Measurements from ENCODE around the gene THSD4. TPM values are rescaled to one million over a fixed set of nuclear protein-coding genes. Genes with fewer than 3 reads are reported as not detected.

Gene THSD4
- total RNA-seq, 6 donors from 2014 or later, result 16.8 to 39.7 (median 21.7) TPM

DNA sequence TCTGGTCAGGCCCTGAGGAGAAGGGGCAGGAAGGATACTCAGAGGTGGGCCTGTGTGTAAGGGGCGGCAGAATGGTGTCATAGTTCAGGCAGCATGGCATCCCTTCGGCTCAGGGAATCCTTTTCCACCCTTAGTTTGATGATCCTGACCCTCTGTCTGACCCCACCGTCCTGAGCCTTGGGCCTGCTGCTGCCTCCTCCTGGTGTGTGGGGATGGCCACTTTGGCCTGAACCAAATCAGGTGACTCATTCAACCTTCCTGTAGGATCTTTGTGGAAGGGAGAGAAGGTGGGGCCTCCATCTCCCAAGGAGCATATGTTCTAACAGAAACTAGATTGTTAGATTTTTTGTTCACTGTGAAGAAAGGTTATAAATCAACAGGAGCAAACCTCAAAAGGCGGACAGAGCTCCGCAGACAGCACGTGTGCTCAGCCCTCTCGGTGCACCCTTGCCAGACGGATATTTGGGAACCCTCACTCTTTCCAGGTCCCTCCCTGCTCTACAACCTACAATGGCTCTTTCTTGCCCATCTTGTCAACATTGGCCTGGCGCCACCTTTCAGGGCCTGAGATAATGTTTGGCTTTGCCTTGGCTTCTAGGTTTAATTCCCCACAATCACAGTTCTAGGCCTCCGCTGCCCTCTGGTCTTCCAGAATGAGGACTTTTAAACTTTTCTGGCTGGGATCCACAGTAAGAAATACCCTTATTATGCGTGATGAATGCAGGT is 21.7 kb downstream of the THSD4 start:
- Histone ChIP-seq H3K9me3 (no peaks in the 10 kb centered on the region), H3K4me3 (no peak overlapping the region), H3K36me3 (no peaks in the 10 kb centered on the region), H3K27ac (no peak overlapping the region), H3K27me3 (no peaks in the 10 kb centered on the region), H3K4me1 (peaks cover 0 to 7% (median 0%) of the 10 kb centered on the region in 4 donors)
- 91% methylated on average over 10 to 11 of the region's 11 CpGs for WGBS, 2 donors
- TF ChIP-seq POLR2AphosphoS5 (IDR thresholded peaks at IDR 0.05) (no peak), EP300 (IDR thresholded peaks at IDR 0.05) (no peak), CTCF (IDR thresholded peaks at IDR 0.05) (no peak), POLR2A (IDR thresholded peaks at IDR 0.05) (no peak)
- no peak for DNase-seq
- no peak for ATAC-seq (ENCODE audit: low FRiP score in 2 of 2)

DNA sequence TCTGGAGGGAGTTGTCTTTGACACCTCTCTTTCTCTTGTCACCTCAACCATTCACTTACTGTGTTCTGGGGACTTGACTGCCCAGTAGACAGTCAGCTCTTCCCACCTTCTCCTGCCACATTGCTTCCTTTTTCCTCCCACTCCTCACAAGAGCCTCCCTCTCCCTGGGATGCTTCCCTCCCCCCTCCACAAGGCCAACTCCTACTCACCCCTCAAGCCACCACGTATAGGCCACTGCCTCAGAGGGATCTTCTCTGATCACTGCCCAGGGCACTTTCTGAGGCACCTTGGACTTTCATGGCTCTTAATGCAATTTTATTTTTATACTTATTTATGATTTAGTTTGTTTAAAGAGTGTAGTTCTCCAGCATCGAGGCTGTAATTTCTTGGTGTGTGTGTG is 23.2 kb downstream of the THSD4 start:
- ATAC-seq (ENCODE audit: low FRiP score in 2 of 2), result no peak
- TF ChIP-seq CTCF (IDR thresholded peaks at IDR 0.05) (no peak), EP300 (IDR thresholded peaks at IDR 0.05) (no peak), POLR2AphosphoS5 (IDR thresholded peaks at IDR 0.05) (no peak), POLR2A (IDR thresholded peaks at IDR 0.05) (no peak)
- no peak for DNase-seq
- H3K4me1 ChIP-seq, result peaks cover 0 to 7% (median 0%) of the 10 kb centered on the region in 4 donors
- H3K36me3 ChIP-seq, result no peaks in the 10 kb centered on the region
- no peaks in the 10 kb centered on the region for H3K9me3 ChIP-seq
- H3K4me3 ChIP-seq, result no peak overlapping the region
- 70 to 72% methylated on average over 2 of the region's 2 CpGs for WGBS, 2 donors
- H3K27ac ChIP-seq, result no peak overlapping the region
- no peaks in the 10 kb centered on the region for H3K27me3 ChIP-seq

DNA sequence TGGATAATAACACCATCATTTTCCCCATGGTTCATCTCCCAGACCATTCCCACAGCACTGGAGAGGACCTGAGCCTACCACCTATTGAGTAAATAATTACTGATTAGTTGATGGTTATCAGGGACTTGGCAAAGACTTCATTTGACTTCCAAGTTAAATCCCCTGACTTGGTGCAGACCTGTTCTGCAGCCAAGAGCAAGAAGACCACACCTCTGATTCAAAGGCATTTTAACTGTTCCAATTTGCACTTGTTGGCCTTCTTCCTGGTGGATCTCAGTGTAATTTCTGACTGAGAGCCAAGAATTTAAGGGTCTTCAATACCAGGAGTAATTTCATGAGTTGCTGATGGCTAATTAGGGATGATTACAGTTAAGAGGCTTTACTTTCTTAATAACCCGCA is 24.0 kb downstream of the THSD4 start:
- 91 to 94% methylated on average over 1 of the region's 1 CpG for WGBS, 2 donors
- Histone ChIP-seq H3K36me3 (no peaks in the 10 kb centered on the region), H3K27me3 (no peaks in the 10 kb centered on the region), H3K4me1 (peaks cover 0 to 7% (median 0%) of the 10 kb centered on the region in 4 donors), H3K27ac (no peak overlapping the region), H3K9me3 (no peaks in the 10 kb centered on the region), H3K4me3 (no peak overlapping the region)
- no peak for TF ChIP-seq POLR2A (IDR thresholded peaks at IDR 0.05)
- DNase-seq (no peak), ATAC-seq (ENCODE audit: low FRiP score in 2 of 2) (no peak)

- DNase-seq, result no peak
- Histone ChIP-seq H3K4me3 (no peak overlapping the region), H3K4me1 (peaks cover 0 to 6% (median under 1%) of the 10 kb centered on the region in 4 donors), H3K36me3 (no peaks in the 10 kb centered on the region), H3K9me3 (no peaks in the 10 kb centered on the region), H3K27ac (no peak overlapping the region), H3K27me3 (no peaks in the 10 kb centered on the region)
- 84 to 91% methylated on average over 5 of the region's 5 CpGs for WGBS, 2 donors
- no peak for TF ChIP-seq POLR2AphosphoS5 (IDR thresholded peaks at IDR 0.05)
- TF ChIP-seq EP300 (IDR thresholded peaks at IDR 0.05), result no peak
- no peak for ATAC-seq (ENCODE audit: low FRiP score in 2 of 2)
Observed at GRCh38 chr15:71141572-71141971, 26.3 kb downstream of the THSD4 start.

DNA sequence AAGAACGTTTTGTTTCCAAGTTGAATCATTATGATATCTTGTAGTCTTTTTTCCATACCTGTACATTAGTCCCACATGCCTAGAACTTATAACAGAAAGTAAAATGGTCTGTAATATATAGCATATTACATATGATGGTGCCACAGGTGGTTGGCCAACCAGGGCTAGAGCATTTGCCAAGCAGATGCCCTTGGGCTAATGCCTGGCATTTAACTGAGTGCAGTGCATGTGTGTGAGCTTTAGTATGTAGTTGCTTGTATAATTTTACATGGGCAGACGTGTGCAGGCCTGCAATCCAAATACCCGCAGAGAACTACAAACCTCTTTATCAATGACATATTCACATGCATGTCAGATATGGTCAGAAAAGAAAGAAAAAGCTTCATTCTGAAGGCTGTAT is 27.5 kb downstream of the THSD4 start:
- no peak for ATAC-seq (ENCODE audit: low FRiP score in 2 of 2)
- 82 to 91% methylated on average over 3 of the region's 3 CpGs for WGBS, 2 donors
- peaks cover 0 to 4% (median 1%) of the 10 kb centered on the region in 4 donors for H3K4me1 ChIP-seq

More for the DNA sequence above, 27.5 kb downstream of the THSD4 start:
- DNase-seq, result no peak
- H3K4me3 ChIP-seq, result no peak overlapping the region
- H3K36me3 ChIP-seq, result no peaks in the 10 kb centered on the region
- H3K9me3 ChIP-seq, result no peaks in the 10 kb centered on the region
- no peaks in the 10 kb centered on the region for H3K27me3 ChIP-seq
- no peak overlapping the region for H3K27ac ChIP-seq
- no peak for TF ChIP-seq CTCF (IDR thresholded peaks at IDR 0.05)
- TF ChIP-seq POLR2AphosphoS5 (IDR thresholded peaks at IDR 0.05), result no peak
- no peak for TF ChIP-seq POLR2A (IDR thresholded peaks at IDR 0.05)

All from upper lobe of left lung (tissue), 6 donors.